ENCODE results near the gene FRY.

FRY gene

GRCh38 chr13:32136716-32137115, 105.1 kb downstream of the FRY start:
- no peak for DNase-seq

- no peak for DNase-seq
Observed at GRCh38 chr13:32139251-32139650, 107.7 kb downstream of the FRY start.

- DNase-seq: no peak
Observed at GRCh38 chr13:32140109-32140508, 108.5 kb downstream of the FRY start.

GRCh38 chr13:32141462-32141861, 109.9 kb downstream of the FRY start:
- DNase-seq: no peak

GRCh38 chr13:32142115-32142514, 110.5 kb downstream of the FRY start:
- no peak for DNase-seq

- no peak for DNase-seq
Observed at GRCh38 chr13:32142956-32143375, 111.4 kb downstream of the FRY start.

DNA sequence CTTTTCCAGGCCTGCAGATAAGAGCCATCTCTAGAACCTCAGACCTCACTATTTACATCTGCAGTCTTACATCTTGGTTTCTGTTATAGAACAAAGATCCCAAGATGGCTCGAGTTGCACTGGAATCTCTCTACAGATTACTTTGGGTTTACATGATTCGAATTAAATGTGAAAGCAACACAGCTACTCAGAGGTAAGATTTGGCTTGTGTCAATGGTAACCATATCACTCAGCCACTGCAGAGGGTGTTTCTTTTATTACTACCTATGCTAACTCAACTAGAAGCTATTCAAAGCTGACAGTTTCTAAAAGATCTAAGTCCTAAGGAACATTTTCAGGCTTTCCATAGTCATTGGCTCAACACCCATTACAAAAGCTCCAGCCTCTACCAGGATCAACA, 115.6 kb downstream of the FRY start:
- DNase-seq: no peak

GRCh38 chr13:32147976-32148375, 116.4 kb downstream of the FRY start:
- DNase-seq: no peak

GRCh38 chr13:32150239-32150638, 118.7 kb downstream of the FRY start:
- no peak for DNase-seq

- no peak for DNase-seq
Observed at GRCh38 chr13:32150794-32151193, 119.2 kb downstream of the FRY start.

GRCh38 chr13:32151240-32151639, 119.7 kb downstream of the FRY start:
- DNase-seq: no peak

DNA sequence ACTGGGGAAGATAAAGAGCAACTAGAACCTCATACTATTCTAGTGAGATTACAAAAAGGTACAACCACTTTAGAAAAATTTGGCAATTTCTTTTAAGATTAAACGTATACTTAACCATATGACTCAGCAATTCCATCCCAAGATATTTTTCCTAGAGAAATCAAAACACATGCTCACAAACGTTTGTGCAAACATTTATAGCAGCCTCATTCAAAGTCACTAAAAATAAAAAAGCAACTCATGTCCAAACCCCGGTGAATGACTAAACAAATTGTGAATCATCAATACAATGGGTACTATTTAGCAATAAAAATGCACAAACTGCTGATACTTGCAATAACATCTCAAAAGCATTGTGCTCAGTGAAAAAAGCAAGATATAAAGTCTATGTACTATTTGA, 121.5 kb downstream of the FRY start:
- no peak for DNase-seq

DNA sequence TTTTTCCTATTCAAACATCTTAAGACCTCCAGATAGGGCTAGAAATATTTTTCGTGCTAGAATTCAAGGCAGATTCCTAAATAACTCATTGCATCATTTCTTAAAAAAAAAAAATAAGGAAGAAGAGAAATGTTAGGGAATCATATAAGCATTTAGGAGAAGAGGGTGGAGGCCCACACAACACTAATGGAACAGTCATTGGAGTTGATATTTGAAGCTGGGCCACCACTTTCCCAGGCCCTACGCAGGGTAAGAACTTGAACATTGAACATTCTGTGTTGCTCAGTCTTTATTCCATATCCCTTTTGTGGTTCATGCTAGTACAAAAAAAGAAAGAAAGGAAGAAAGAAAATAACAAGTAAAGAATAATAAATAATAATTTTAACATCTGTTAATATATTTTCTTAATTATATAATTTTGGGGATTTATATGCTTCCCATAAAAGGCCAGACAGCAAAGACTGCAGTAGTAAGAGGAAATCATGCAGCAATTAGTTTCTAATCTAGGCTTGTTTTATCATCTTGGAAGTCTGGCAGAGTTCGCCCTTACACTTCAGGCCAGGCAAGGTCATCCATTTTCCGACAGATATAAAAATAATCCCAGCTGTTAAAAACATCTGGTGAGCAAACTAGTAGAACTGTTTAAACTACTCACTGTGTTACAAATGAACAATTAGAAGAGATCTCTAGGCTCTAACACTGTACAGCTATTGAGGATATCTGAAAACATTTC, 127.7 kb downstream of the FRY start:
- DNase-seq: no peak

- DNase-seq: no peak
Observed at GRCh38 chr13:32162395-32163005, 130.9 kb downstream of the FRY start.

- no peak for DNase-seq
Observed at GRCh38 chr13:32164622-32165268, 133.2 kb downstream of the FRY start.

DNA sequence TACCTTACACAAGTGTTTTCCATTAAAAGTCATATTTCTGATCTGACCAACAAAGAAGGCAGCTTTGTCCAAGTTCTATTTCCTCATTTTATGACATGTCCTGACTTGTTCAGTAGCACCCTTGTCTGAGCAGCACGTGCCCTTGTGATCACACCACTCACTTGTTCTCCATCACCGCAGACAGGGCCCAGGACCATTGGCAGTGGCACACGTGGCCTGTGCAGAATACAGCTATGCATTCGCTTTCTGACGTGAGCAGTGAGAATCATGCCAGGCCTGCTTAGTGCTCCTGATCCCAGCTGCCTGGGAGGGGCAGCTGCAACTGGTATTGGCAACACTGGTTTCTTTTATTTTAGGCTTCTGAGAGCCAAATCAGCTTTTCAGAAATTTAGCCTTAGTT, 134.2 kb downstream of the FRY start:
- no peak for DNase-seq

GRCh38 chr13:32168131-32168530, 136.6 kb downstream of the FRY start:
- DNase-seq: no peak

DNA sequence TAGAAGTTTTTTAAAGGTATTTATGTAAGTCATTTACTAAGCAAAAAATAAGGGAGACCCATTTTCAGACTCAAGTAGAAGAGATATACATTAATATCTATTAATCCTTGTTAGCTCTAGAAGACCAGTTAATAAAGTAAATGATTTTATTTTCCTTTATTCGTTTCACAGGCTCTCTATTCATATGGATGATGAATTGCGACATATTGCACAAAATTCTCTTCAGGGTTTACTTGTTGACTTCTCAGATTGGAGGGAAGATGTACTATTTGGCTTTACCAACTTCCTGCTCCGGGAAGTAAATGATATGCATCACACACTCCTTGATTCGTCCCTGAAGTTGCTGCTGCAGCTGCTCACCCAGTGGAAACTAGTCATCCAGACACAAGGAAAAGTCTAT, 139.3 kb downstream of the FRY start:
- no peak for DNase-seq

GRCh38 chr13:32173881-32174280, 142.3 kb downstream of the FRY start:
- DNase-seq: no peak

GRCh38 chr13:32174366-32174765, 142.8 kb downstream of the FRY start:
- no peak for DNase-seq

DNA sequence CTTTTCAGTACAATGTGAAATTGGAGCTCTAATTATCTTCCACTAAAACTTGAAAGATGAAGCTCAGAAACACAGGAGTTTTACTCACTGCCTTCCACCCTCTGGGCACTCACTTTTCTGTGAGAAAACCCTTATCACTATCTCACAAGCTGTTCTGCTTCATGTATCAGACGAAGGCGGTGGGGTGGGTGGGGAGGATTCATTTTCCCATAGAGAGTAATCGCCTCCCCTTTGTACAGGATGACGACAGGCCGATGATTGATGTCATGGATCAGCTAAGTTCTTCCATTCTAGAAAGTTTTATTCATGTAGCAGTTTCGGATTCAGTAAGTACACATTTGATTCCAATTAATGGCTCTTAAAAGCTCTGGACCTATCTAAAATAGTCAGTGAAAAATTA, 143.7 kb downstream of the FRY start:
- no peak for DNase-seq

GRCh38 chr13:32175943-32176342, 144.4 kb downstream of the FRY start:
- no peak for DNase-seq

DNA sequence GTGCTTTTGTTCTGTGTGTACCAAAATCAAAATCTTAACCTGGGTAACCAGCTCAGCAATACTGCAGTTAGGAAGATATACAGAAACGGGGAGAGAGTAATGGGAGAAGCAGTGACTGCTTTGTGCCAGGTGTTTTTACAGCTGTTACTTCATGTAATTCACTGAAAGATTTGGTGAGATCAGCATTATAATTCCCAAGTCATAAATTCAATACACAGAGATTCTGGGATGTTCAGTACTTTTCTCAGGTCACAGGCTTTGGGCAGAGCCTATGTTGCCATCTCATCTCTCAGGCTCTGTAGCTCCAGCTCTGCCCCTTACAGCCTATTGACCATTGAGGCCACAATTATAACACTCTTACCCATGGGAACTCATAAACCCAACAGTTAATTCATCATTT, 145.1 kb downstream of the FRY start:
- DNase-seq: no peak

DNA sequence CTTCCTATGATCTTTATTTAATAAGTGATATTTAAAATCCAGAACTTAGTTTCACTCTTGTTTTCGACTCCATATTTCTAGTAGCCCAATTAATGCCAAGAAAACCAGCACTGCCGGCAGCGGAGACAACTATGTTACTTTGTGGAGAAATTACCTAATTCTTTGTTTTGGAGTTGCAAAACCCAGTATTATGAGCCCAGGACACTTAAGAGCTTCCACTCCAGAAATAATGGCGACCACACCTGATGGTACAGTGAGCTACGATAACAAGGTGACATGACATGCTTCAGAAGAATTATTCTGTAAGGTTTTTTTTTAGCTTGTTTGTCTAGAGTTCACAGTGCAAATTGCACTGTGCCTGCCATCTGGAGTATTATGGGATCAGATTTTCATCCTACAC, 147.2 kb downstream of the FRY start:
- DNase-seq: no peak

Measured in SIG-M5 (cell line).